Mesenchymal stem cell (in vitro differentiated cells and primary cell): ENCODE data around the gene NEDD9. TPM values are rescaled to one million over a fixed set of nuclear protein-coding genes. Genes with fewer than 3 reads are reported as not detected.

Source experiments
- DNase-seq: peaks from one replicate; pipeline ENCODE4 v3.0.0-alpha.2; 2013
- H2AFZ ChIP-seq: one replicate; pipeline ENCODE4 v1.6.1; 2013; ENCODE audit warnings: low read depth, mild to moderate bottlenecking, control low read depth, inconsistent platforms, low read length, moderate library complexity
- H2AK5ac ChIP-seq: 2 replicates; pipeline ENCODE4 v1.6.1; 2013; ENCODE audit warnings: low read length, moderate library complexity, mild to moderate bottlenecking, inconsistent platforms; ENCODE audit not compliant: severe bottlenecking
- H2BK120ac ChIP-seq: one replicate; pipeline ENCODE4 v1.6.1; 2013; ENCODE audit warnings: low read depth, mild to moderate bottlenecking, inconsistent platforms, low read length, moderate library complexity
- H2BK12ac ChIP-seq, 2 experiments: one replicate each; pipeline ENCODE4 v1.6.1; 2013; ENCODE audit warnings: inconsistent platforms in 2 of 2, low read length in 2 of 2, mild to moderate bottlenecking in 2 of 2, moderate library complexity in 2 of 2, control low read depth in 1 of 2
- H2BK15ac ChIP-seq: one replicate; pipeline ENCODE4 v1.6.1; 2013; ENCODE audit warnings: mild to moderate bottlenecking, low read depth, inconsistent platforms; ENCODE audit not compliant: poor library complexity, severe bottlenecking
- H2BK5ac ChIP-seq: 2 replicates; pipeline ENCODE4 v1.6.1; 2013; ENCODE audit warnings: low read depth, mild to moderate bottlenecking, low read length, control low read depth, inconsistent platforms; ENCODE audit not compliant: poor library complexity, severe bottlenecking
- H3K14ac ChIP-seq, 2 experiments: one replicate each; pipeline ENCODE4 v1.6.1; 2013; ENCODE audit warnings: inconsistent platforms in 2 of 2, low read length in 2 of 2, control low read depth in 1 of 2, mild to moderate bottlenecking in 1 of 2, moderate library complexity in 1 of 2
- H3K18ac ChIP-seq, 2 experiments: one replicate each; pipeline ENCODE4 v1.6.1; 2013; ENCODE audit warnings: inconsistent platforms in 2 of 2, low read length in 2 of 2, control low read depth in 1 of 2, low read depth in 1 of 2, mild to moderate bottlenecking in 1 of 2
- H3K23ac ChIP-seq, 2 experiments: one replicate each; pipeline ENCODE4 v1.6.1; 2013; ENCODE audit warnings: inconsistent platforms in 2 of 2, low read length in 2 of 2, mild to moderate bottlenecking in 2 of 2, moderate library complexity in 2 of 2, control low read depth in 1 of 2
- H3K27ac ChIP-seq: 2 replicates; pipeline ENCODE4 v1.5.1; 2013; ENCODE audit warnings: mild to moderate bottlenecking, moderate library complexity, low read length, control low read depth, inconsistent platforms; ENCODE audit not compliant: poor library complexity, severe bottlenecking
- H3K27me3 ChIP-seq, 2 experiments: 2 replicates each; pipeline versions ENCODE4 v1.6.1 to v1.7.0; 2013; ENCODE audit warnings: low read length in 2 of 2, mild to moderate bottlenecking in 2 of 2, moderate library complexity in 2 of 2, control low read depth in 1 of 2, inconsistent platforms in 1 of 2; ENCODE audit not compliant: control insufficient read depth in 1 of 2, insufficient read depth in 1 of 2
- H3K36me3 ChIP-seq, 2 experiments: 2 replicates each; pipeline versions ENCODE4 v1.6.1 to v1.7.0; 2013; ENCODE audit warnings: low read length in 2 of 2, control low read depth in 1 of 2, inconsistent platforms in 1 of 2, low read depth in 1 of 2, mild to moderate bottlenecking in 1 of 2; ENCODE audit not compliant: insufficient read depth in 2 of 2, control insufficient read depth in 1 of 2
- H3K4ac ChIP-seq, 2 experiments: one replicate each; pipeline ENCODE4 v1.6.1; 2013; ENCODE audit warnings: inconsistent platforms in 2 of 2, low read length in 2 of 2, mild to moderate bottlenecking in 2 of 2, moderate library complexity in 2 of 2, control low read depth in 1 of 2, low read depth in 1 of 2
- H3K4me1 ChIP-seq: 2 replicates; pipeline ENCODE4 v1.6.1; 2013; ENCODE audit warnings: low read depth, low read length, control low read depth; ENCODE audit not compliant: control insufficient read depth, insufficient read depth
- H3K4me2 ChIP-seq: 2 replicates; pipeline ENCODE4 v1.6.1; 2013; ENCODE audit warnings: low read length, mild to moderate bottlenecking, inconsistent platforms; ENCODE audit not compliant: poor library complexity, severe bottlenecking
- H3K4me3 ChIP-seq, 2 experiments: 2 replicates each; pipeline versions ENCODE4 v1.5.1 to v1.7.0; 2013; ENCODE audit warnings: low read length in 2 of 2, mild to moderate bottlenecking in 2 of 2, control low read depth in 1 of 2, low read depth in 1 of 2; ENCODE audit not compliant: insufficient read depth in 1 of 2
- H3K79me1 ChIP-seq: replicated peaks from 2 replicates; pipeline ENCODE4 v1.6.1; 2013; ENCODE audit warnings: mild to moderate bottlenecking, control low read depth, low read length, inconsistent platforms; ENCODE audit not compliant: poor library complexity, severe bottlenecking
- H3K9ac ChIP-seq: 2 replicates; pipeline ENCODE4 v1.7.0; 2013; ENCODE audit warnings: mild to moderate bottlenecking, low read length, moderate library complexity
- H3K9me3 ChIP-seq: 2 replicates; pipeline ENCODE4 v1.7.0; 2013; ENCODE audit warnings: mild to moderate bottlenecking, low read length; ENCODE audit not compliant: control insufficient read depth
- H4K8ac ChIP-seq: one replicate; pipeline ENCODE4 v1.6.1; 2013; ENCODE audit warnings: inconsistent platforms, mild to moderate bottlenecking, low read length, moderate library complexity
- H4K91ac ChIP-seq: one replicate; pipeline ENCODE4 v1.6.1; 2013; ENCODE audit warnings: mild to moderate bottlenecking, low read length, inconsistent platforms
- WGBS: methylation state at CpG from one replicate; pipeline ENCODE4 v1.1.7; 2013; ENCODE audit warnings: mixed read lengths; 5-methylcytosine and 5-hydroxymethylcytosine counted together
- small RNA-seq: library from polyadenylated mRNA; stranded (forward); fragments of <200 nt; extraction: miRNeasy Mini kit (QIAGEN cat#:217004); gene quantifications from one replicate; pipeline ENCODE3, GENCODE V24; 2013; ENCODE audit warnings: low read depth

The NEDD9 gene

DNA sequence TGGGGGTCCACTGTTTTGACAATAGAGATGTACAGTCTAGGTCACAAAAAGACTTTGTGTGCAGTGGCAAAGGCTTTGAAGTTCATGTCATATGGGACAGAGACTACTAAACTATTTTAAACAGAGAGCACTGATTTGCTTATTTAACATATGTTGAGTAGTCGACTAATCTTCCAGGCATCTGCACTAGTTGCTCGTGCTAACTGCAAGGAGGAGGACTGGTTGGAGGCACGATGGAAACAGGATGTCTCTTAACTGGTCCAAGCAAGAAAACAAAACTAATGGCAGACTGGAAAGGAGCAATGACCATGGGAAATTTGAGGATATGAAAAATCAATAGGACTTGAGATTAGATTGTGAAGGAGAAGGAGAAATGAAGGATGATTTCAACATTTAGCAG lies 92.4 kb downstream of the NEDD9 start:
- Histone ChIP-seq H3K4me2 (no peak overlapping the region), H3K79me1 (peaks cover 3% of the 10 kb centered on the region), H3K27me3 (no peaks in the 10 kb centered on the region), H3K9ac (no peak overlapping the region), H4K91ac (no peak overlapping the region), H3K4ac (no peak overlapping the region), H2BK5ac (no peak overlapping the region), H2BK15ac (no peak overlapping the region), H3K18ac (no peak overlapping the region), H3K9me3 (no peaks in the 10 kb centered on the region), H2AFZ (no peak overlapping the region), H3K4me1 (peaks cover 2% of the 10 kb centered on the region), H3K23ac (no peak overlapping the region), H2BK120ac (no peak overlapping the region), H3K36me3 (peaks cover 4 to 12% of the 10 kb centered on the region in 2 experiments), H2AK5ac (no peak overlapping the region), H2BK12ac (no peak overlapping the region), H3K27ac (no peak overlapping the region), H4K8ac (no peak overlapping the region), H3K14ac (no peak overlapping the region), H3K4me3 (no peak overlapping the region)
- DNase-seq = peak; percentile 78
- WGBS = 16% methylated on average over 3 of the region's 3 CpGs

DNA sequence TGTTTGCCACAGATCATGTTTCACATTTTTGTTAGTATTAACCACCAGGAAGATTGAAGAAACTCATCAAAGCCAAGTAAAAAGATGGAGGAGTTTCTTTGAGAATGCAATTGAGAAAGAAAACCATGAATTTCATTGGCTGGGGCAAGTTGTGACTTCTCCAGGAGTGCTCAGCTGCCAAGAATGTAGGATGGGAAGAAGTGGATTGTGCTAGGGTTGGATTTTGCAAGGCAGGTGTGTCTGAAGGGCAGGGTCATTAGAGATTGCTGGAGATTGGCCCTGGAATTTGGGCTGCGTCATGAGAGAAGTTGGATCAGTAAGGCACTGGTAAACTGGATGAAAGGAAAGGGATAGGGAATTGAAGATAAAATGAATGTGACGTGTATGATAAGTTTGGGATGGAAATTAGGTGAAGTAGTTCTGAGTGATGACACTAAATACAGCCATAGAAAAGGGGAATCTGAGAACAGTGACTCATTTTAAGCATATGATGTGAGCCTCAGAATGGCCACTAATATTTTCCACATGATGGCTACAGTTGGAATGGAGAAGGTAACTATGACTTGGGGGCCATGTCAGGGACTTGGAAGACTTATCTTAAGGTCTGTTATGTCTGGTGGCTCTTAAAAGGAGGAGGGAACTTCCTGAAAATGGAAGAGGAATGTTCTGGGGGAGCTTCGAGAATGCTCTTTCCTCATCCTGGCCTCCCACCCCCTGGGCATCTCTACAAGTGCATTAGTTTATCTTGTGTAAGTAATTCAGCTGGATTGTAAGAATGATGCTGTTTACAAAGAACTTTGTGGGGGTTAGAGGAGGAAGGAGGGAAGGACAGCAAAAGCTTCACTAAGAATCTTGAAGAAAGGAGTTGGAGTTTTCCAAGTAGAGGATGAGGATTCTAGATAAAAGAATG lies 93.2 kb downstream of the NEDD9 start:
- Histone ChIP-seq H3K4ac (no peak overlapping the region), H3K4me1 (peaks cover 2% of the 10 kb centered on the region), H3K4me2 (no peak overlapping the region), H3K27ac (no peak overlapping the region), H3K9me3 (no peaks in the 10 kb centered on the region), H3K9ac (no peak overlapping the region), H3K36me3 (peaks cover 4 to 17% of the 10 kb centered on the region in 2 experiments), H2BK120ac (no peak overlapping the region), H3K79me1 (peaks cover 4% of the 10 kb centered on the region), H4K8ac (no peak overlapping the region), H2BK12ac (peak overlapping the region in 1 of 2 experiments; percentile 21), H3K4me3 (no peak overlapping the region), H2AFZ (no peak overlapping the region), H3K18ac (peak overlapping the region in 1 of 2 experiments; percentile 58), H2AK5ac (no peak overlapping the region), H3K27me3 (no peaks in the 10 kb centered on the region), H2BK15ac (no peak overlapping the region), H4K91ac (no peak overlapping the region), H3K23ac (no peak overlapping the region), H2BK5ac (no peak overlapping the region), H3K14ac (no peak overlapping the region)
- peak; percentile 86 for DNase-seq
- 70% methylated on average over 3 of the region's 3 CpGs for WGBS

DNA sequence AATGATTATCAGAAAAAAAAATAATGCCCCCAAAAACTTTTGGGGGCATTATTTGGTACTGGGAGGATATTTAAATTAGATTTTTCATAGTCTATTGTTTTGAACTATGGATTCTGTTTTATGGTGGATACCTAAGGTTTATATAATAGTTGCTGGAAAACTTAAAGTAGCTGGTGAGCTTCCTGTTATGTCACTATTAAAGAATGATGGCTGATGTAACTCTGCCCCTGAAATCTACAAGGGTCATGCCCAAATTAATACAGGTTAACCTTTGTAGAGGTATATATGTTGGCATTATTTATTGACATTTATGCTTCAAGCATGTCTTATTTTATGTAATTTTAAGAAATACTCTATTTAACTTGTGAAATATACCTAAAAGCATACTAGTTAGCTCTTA lies 95.7 kb downstream of the NEDD9 start:
- no peak overlapping the region for H3K27ac ChIP-seq
- no peak overlapping the region for H2BK5ac ChIP-seq
- H2BK15ac ChIP-seq = no peak overlapping the region
- no peak overlapping the region for H3K14ac ChIP-seq
- no peak overlapping the region for H3K23ac ChIP-seq
- H3K36me3 ChIP-seq = peaks cover 4 to 17% of the 10 kb centered on the region in 2 experiments
- H3K4me3 ChIP-seq = no peak overlapping the region
- H4K8ac ChIP-seq = no peak overlapping the region
- H3K9ac ChIP-seq = no peak overlapping the region
- peaks cover 7% of the 10 kb centered on the region for H3K79me1 ChIP-seq
- no peaks in the 10 kb centered on the region for H3K27me3 ChIP-seq
- H2AFZ ChIP-seq = no peak overlapping the region
- no peak for DNase-seq
- no peak overlapping the region for H2BK120ac ChIP-seq
- no peak overlapping the region for H3K18ac ChIP-seq
- H3K4me1 ChIP-seq = no peaks in the 10 kb centered on the region
- H3K4ac ChIP-seq = no peak overlapping the region
- H3K4me2 ChIP-seq = no peak overlapping the region
- H4K91ac ChIP-seq = no peak overlapping the region
- no peak overlapping the region for H2BK12ac ChIP-seq
- no peaks in the 10 kb centered on the region for H3K9me3 ChIP-seq
- no peak overlapping the region for H2AK5ac ChIP-seq

Small RNA genes lying within 50 kb of the gene (small RNA-seq; reads per million reads assigned to genes)
- gene AL136139.1 = not detected
